B cell (primary cell): ENCODE results near the gene DDRGK1. TPM values are rescaled to one million over a fixed set of nuclear protein-coding genes. Genes with fewer than 3 reads are reported as not detected.

ENCODE experiments used
- ATAC-seq: fragments of 200-7000 bp; cut with Tn5 transposase; one replicate; pipeline ENCODE4 v1.10.0; 2021; ENCODE audit warnings: low read depth, mild to moderate bottlenecking, moderate number of reproducible peaks, moderate library complexity
- CTCF ChIA-PET: fragments of 350-600 bp; sonication (Branson Sonifier 250); formaldehyde crosslinking; loops from one replicate; lab custom pipeline; 2021; ENCODE audit warnings: antibody characterized with exemption, inconsistent platforms; lab: Charles Lee
- POLR2A ChIA-PET: fragments of 350-600 bp; sonication (Branson Sonifier 250); formaldehyde crosslinking; loops from one replicate; lab custom pipeline; 2021; ENCODE audit warnings: antibody characterized with exemption; lab: Charles Lee
- DNase-seq: peaks from one replicate; pipeline ENCODE4 v3.0.0; 2013
- H2AFZ ChIP-seq: 2 replicates; pipeline ENCODE4 v1.6.1; 2012; ENCODE audit warnings: mild to moderate bottlenecking, low read depth, low read length; ENCODE audit not compliant: insufficient read depth, poor library complexity, severe bottlenecking
- H3K27ac ChIP-seq, 2 donors: 1 replicate in 1 of 2; 2 replicates in 1 of 2; pipeline ENCODE4 v1.5.1; 2012 to 2013; ENCODE audit warnings: low read length in 2 of 2, mild to moderate bottlenecking in 2 of 2, moderate library complexity in 1 of 2
- H3K27me3 ChIP-seq, 4 experiments: fragments of 200-600 bp in 1 of 4; sonication (generic) in 1 of 4; replicated peaks in 1 of 4; 1 replicate in 2 of 4; 2 replicates in 2 of 4; pipeline versions ENCODE4 v1.6.1 to v1.7.0; 2013 to 2016; ENCODE audit warnings: low read length in 3 of 4, mild to moderate bottlenecking in 2 of 4, mixed read lengths in 1 of 4, moderate library complexity in 1 of 4; ENCODE audit not compliant: insufficient read depth in 4 of 4, control insufficient read depth in 3 of 4; ENCODE audit errors: control extremely low read depth in 1 of 4
- H3K36me3 ChIP-seq, 2 experiments: replicated peaks in 1 of 2; 1 replicate in 1 of 2; 2 replicates in 1 of 2; pipeline versions ENCODE4 v1.6.1 to v1.7.1; 2013; ENCODE audit warnings: low read length in 1 of 2; ENCODE audit not compliant: insufficient read depth in 2 of 2, control insufficient read depth in 1 of 2; ENCODE audit errors: control extremely low read depth in 1 of 2, extremely low read depth in 1 of 2
- H3K4me1 ChIP-seq, 2 donors: fragments of 200-600 bp in 1 of 2; sonication (generic) in 1 of 2; 1 replicate in 1 of 2; 2 replicates in 1 of 2; pipeline versions ENCODE4 v1.5.1 to v1.6.1; 2013 to 2017; ENCODE audit warnings: low read length in 2 of 2; ENCODE audit not compliant: control insufficient read depth in 2 of 2, insufficient read depth in 2 of 2
- H3K4me2 ChIP-seq: replicated peaks from 2 replicates; pipeline ENCODE3; 2012; ENCODE audit warnings: mild to moderate bottlenecking, low read depth, low read length; ENCODE audit not compliant: poor library complexity, severe bottlenecking
- H3K4me3 ChIP-seq, 5 experiments: fragments of 200-600 bp in 1 of 5; sonication (generic) in 1 of 5; 1 replicate in 3 of 5; 2 replicates in 2 of 5; pipeline versions ENCODE4 v1.5.1 to v1.7.0; 2011 to 2016; ENCODE audit warnings: low read length in 4 of 5, mild to moderate bottlenecking in 4 of 5, low read depth in 2 of 5, control low read depth in 1 of 5, moderate library complexity in 1 of 5; ENCODE audit not compliant: insufficient read depth in 1 of 5; ENCODE audit errors: control extremely low read depth in 1 of 5, extremely low read depth in 1 of 5
- H3K79me2 ChIP-seq: fragments of 200-600 bp; sonication (generic); one replicate; pipeline ENCODE4 v1.6.0; 2016; ENCODE audit warnings: low read length; ENCODE audit not compliant: control insufficient read depth, insufficient read depth
- H3K9ac ChIP-seq: fragments of 200-600 bp; sonication (generic); 2 replicates; pipeline ENCODE4 v1.6.1; 2017; ENCODE audit warnings: mild to moderate bottlenecking, low read length, moderate library complexity
- H3K9me3 ChIP-seq, 3 donors: one replicate each; pipeline versions ENCODE4 v1.6.1 to v1.7.1; 2013; ENCODE audit warnings: low read length in 2 of 3; ENCODE audit not compliant: control insufficient read depth in 2 of 3, insufficient read depth in 1 of 3; ENCODE audit errors: control extremely low read depth in 1 of 3
- H4K20me1 ChIP-seq: 2 replicates; pipeline ENCODE4 v1.6.0; 2012; ENCODE audit warnings: mild to moderate bottlenecking, low read length; ENCODE audit not compliant: insufficient read depth, control insufficient read depth, poor library complexity, severe bottlenecking
- H3K27ac Mint-ChIP-seq: one replicate; pipeline ENCODE4 v1.8.0; 2021; ENCODE audit warnings: mixed read lengths
- H3K27me3 Mint-ChIP-seq: one replicate; pipeline ENCODE4 v1.8.0; 2021; ENCODE audit warnings: mixed read lengths
- H3K4me1 Mint-ChIP-seq: one replicate; pipeline ENCODE4 v1.8.0; 2021; ENCODE audit warnings: mixed read lengths
- H3K4me3 Mint-ChIP-seq: one replicate; pipeline ENCODE4 v1.8.0; 2021; ENCODE audit warnings: mixed read lengths
- H3K9me3 Mint-ChIP-seq: one replicate; pipeline ENCODE4 v1.8.0; 2022; ENCODE audit warnings: mixed read lengths; ENCODE audit not compliant: insufficient read depth
- CTCF ChIP-seq: fragments of 200-600 bp; IDR thresholded peaks from one replicate; pipeline ENCODE4 v1.8.0; 2022; ENCODE audit warnings: antibody characterized with exemption, mild to moderate bottlenecking
- EZH2 ChIP-seq: IDR thresholded peaks from 2 replicates; pipeline ENCODE4 v1.6.1; 2012; ENCODE audit warnings: borderline replicate concordance, low read depth, mild to moderate bottlenecking, moderate library complexity, low read length; ENCODE audit not compliant: insufficient read depth, poor library complexity, severe bottlenecking
- WGBS: methylation state at CpG from one replicate; pipeline ENCODE4 v1.1.5; 2013; ENCODE audit warnings: missing lambda C conversion rate; ENCODE audit not compliant: insufficient coverage; 5-methylcytosine and 5-hydroxymethylcytosine counted together
- intact Hi-C: fragments of 100-400 bp; cut with micrococcal nuclease; formaldehyde crosslinking; loops from one replicate; pipeline ENCODE4 v1.10.0; 2022
- polyA plus RNA-seq: library from polyadenylated mRNA; depleted of rRNA; stranded (reverse); fragments of >200 nt; gene quantifications from 2 replicates; pipeline ENCODE4 v1.2.3, GENCODE V29; 2012
- total RNA-seq, 2 donors: library from RNA; stranded (reverse); fragments of 120-200 nt in 1 of 2; gene quantifications; 1 replicate in 1 of 2; 2 replicates in 1 of 2; pipeline versions ENCODE4 v1.2.3 to v1.2.4, GENCODE V29; 2013 to 2022

The DDRGK1 gene
- total and polyA plus RNA-seq, 2 donors (not counting 1 experiment from before 2014, with no cell fraction given), result 35.6 to 51.9 TPM

GRCh38 chr20:3239026-3239866 is 34.8 kb upstream of the DDRGK1 start, which contains the start of gene SLC4A11:
TSS of gene SLC4A11 (minus strand) at chr20:3239190. CDS start at chr20:3239137, 53 bp downstream.
- Histone ChIP-seq H3K9ac (peak within 1 kb of the TSS; percentile 67), H3K9me3 (peaks cover 0 to 19% (median 0%) of the 10 kb centered on the region in 3 donors), H3K79me2 (no peaks in the 10 kb centered on the region), H3K4me3 (peak within 1 kb of the TSS; percentile 23 to 64 (median 56)), H2AFZ (peak within 1 kb of the TSS; percentile 79), H3K27ac (no peak within 1 kb of the TSS), H3K27me3 (peaks cover 0 to 70% (median 23%) of the 10 kb centered on the region in 4 experiments), H3K36me3 (no peaks in the 10 kb centered on the region), H4K20me1 (no peaks in the 10 kb centered on the region), H3K4me1 (peaks cover 18 to 22% of the 10 kb centered on the region in 2 donors), H3K4me2 (peak within 1 kb of the TSS; percentile 82)
- Mint-ChIP-seq H3K27ac (peak within 1 kb of the TSS; percentile 15), H3K27me3 (peaks cover 48% of the 10 kb centered on the region), H3K4me1 (peaks cover 19% of the 10 kb centered on the region), H3K9me3 (no peaks in the 10 kb centered on the region), H3K4me3 (peak within 1 kb of the TSS; percentile 92)
- WGBS, result 1% methylated on average over 107 of the region's 107 CpGs
- intact Hi-C loops, result loop anchor here (2.0 kb wide), 1 partner anchor 16 kb away; no protein-coding TSS in a partner anchor
- ATAC-seq (peak; percentile 62), DNase-seq (peak; percentile 60)
- ChIA-PET POLR2A (no interaction called here), CTCF (interaction anchor here (1.0 to 2.3 kb wide), 4 partner anchors 10 to 20 kb away, joined by 4 to 6 read pairs (median 5); no protein-coding TSS in a partner anchor)
- no peak for TF ChIP-seq CTCF

- no peaks in the 10 kb centered on the region for H3K36me3 ChIP-seq
- H3K4me2 ChIP-seq, result peak overlapping the region; percentile 82
- H3K9me3 ChIP-seq, result peaks cover 0 to 19% (median 0%) of the 10 kb centered on the region in 3 donors
- ChIA-PET POLR2A (interaction anchor here (0.6 kb wide), 1 partner anchor 14 kb away, joined by 3 read pairs; no protein-coding TSS in a partner anchor), CTCF (interaction anchor here (1.5 to 2.3 kb wide), 2 partner anchors 16 to 19 kb away, joined by 6 read pairs; no protein-coding TSS in a partner anchor)
- peak overlapping the region; percentile 79 for H2AFZ ChIP-seq
- peak overlapping the region; percentile 67 for H3K9ac ChIP-seq
- intact Hi-C loops, result loop anchor here (2.0 kb wide), 1 partner anchor 16 kb away; no protein-coding TSS in a partner anchor
- peak; percentile 69 for DNase-seq
- peak overlapping the region; percentile 83 for H3K4me3 Mint-ChIP-seq
- H3K27me3 Mint-ChIP-seq, result peaks cover 47% of the 10 kb centered on the region
- H3K4me1 Mint-ChIP-seq, result peaks cover 19% of the 10 kb centered on the region
- under 1% methylated on average over 48 of the region's 48 CpGs for WGBS
- no peaks in the 10 kb centered on the region for H3K79me2 ChIP-seq
- no peak overlapping the region for H3K27ac ChIP-seq
- H3K4me1 ChIP-seq, result peaks cover 18 to 22% of the 10 kb centered on the region in 2 donors
- H4K20me1 ChIP-seq, result no peaks in the 10 kb centered on the region
- peak overlapping the region; percentile 23 to 64 (median 56) for H3K4me3 ChIP-seq
- TF ChIP-seq CTCF (no peak), EZH2 (peak; percentile 14)
- no peaks in the 10 kb centered on the region for H3K9me3 Mint-ChIP-seq
- H3K27ac Mint-ChIP-seq, result no peak overlapping the region
- peaks cover 0 to 72% (median 23%) of the 10 kb centered on the region in 4 experiments for H3K27me3 ChIP-seq
- ATAC-seq, result peak; percentile 67
Observed at GRCh38 chr20:3238616-3239025, 34.1 kb upstream of the DDRGK1 start.
